GM21529 (cell line): Measurements from ENCODE around the gene SBF2.

Source experiments
- ATAC-seq: cut with Tn5 transposase; IDR thresholded peaks from one replicate; pipeline ENCODE4 v1.9.1; 2021; ENCODE audit not compliant: unreplicated experiment

SBF2 gene

GRCh38 chr11:9825895-9826294 is 468.1 kb downstream of the SBF2 start:
- no peak for ATAC-seq

- ATAC-seq = no peak
Observed at GRCh38 chr11:9825315-9825714, 468.7 kb downstream of the SBF2 start.

- no peak for ATAC-seq
Observed at GRCh38 chr11:9823887-9824385, 470.1 kb downstream of the SBF2 start.

- ATAC-seq = no peak
Observed at GRCh38 chr11:9823439-9823838, 470.6 kb downstream of the SBF2 start.

GRCh38 chr11:9821008-9821752 is 472.8 kb downstream of the SBF2 start:
- no peak for ATAC-seq

GRCh38 chr11:9820260-9820659 is 473.8 kb downstream of the SBF2 start:
- no peak for ATAC-seq

GRCh38 chr11:9817191-9817590 is 476.8 kb downstream of the SBF2 start:
- ATAC-seq = no peak

- ATAC-seq = no peak
Observed at GRCh38 chr11:9815486-9816136, 478.4 kb downstream of the SBF2 start.

- ATAC-seq = no peak
Observed at GRCh38 chr11:9814108-9814507, 479.9 kb downstream of the SBF2 start.

GRCh38 chr11:9808943-9809342 is 485.1 kb downstream of the SBF2 start:
- no peak for ATAC-seq

- no peak for ATAC-seq
Observed at GRCh38 chr11:9806946-9807687, 486.9 kb downstream of the SBF2 start.

- ATAC-seq = no peak
Observed at GRCh38 chr11:9804419-9804902, 489.6 kb downstream of the SBF2 start.

- ATAC-seq = no peak
Observed at GRCh38 chr11:9803685-9804418, 490.2 kb downstream of the SBF2 start.

- no peak for ATAC-seq
Observed at GRCh38 chr11:9802291-9802861, 491.6 kb downstream of the SBF2 start.

GRCh38 chr11:9799886-9800285 is 494.1 kb downstream of the SBF2 start:
- no peak for ATAC-seq

- ATAC-seq = no peak
Observed at GRCh38 chr11:9797300-9797699, 496.7 kb downstream of the SBF2 start.

- no peak for ATAC-seq
Observed at GRCh38 chr11:9796854-9797253, 497.2 kb downstream of the SBF2 start.

GRCh38 chr11:9796266-9796665 is 497.8 kb downstream of the SBF2 start:
- no peak for ATAC-seq

- no peak for ATAC-seq
Observed at GRCh38 chr11:9790703-9791102, 503.3 kb downstream of the SBF2 start.

- no peak for ATAC-seq
Observed at GRCh38 chr11:9789910-9790309, 504.1 kb downstream of the SBF2 start.
